ENCODE results near the gene LEFTY1.

DNA sequence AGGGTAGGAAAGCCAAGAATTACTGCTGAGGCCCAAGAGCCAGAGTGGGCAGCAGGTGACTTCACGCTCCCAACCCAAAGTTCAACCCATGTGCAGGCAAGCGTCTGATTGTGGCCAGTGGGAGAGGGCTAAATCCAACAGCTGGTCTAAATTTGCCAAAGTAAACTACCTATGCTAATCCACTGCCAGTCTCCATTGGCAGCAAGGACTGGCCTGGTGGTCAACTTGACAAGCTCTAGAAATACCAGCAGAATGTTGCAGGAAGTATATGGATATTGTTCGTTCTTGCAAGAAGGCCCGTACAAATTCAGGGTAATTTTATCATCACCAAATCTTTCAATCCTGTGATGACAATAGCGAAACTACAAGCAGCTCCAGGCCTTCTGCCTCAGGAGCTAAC lies 8.3 kb downstream of the LEFTY1 start:
- TF ChIP-seq, protein P1, sequence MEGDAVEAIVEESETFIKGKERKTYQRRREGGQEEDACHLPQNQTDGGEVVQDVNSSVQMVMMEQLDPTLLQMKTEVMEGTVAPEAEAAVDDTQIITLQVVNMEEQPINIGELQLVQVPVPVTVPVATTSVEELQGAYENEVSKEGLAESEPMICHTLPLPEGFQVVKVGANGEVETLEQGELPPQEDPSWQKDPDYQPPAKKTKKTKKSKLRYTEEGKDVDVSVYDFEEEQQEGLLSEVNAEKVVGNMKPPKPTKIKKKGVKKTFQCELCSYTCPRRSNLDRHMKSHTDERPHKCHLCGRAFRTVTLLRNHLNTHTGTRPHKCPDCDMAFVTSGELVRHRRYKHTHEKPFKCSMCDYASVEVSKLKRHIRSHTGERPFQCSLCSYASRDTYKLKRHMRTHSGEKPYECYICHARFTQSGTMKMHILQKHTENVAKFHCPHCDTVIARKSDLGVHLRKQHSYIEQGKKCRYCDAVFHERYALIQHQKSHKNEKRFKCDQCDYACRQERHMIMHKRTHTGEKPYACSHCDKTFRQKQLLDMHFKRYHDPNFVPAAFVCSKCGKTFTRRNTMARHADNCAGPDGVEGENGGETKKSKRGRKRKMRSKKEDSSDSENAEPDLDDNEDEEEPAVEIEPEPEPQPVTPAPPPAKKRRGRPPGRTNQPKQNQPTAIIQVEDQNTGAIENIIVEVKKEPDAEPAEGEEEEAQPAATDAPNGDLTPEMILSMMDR (IDR thresholded peaks at IDR 0.05): no peak
- no peak for TF ChIP-seq POLR2A (IDR thresholded peaks at IDR 0.05)

Data from gastroesophageal sphincter (tissue), 3 donors.